ENCODE results near the gene APAF1. TPM values are rescaled to one million over a fixed set of nuclear protein-coding genes. Genes with fewer than 3 reads are reported as not detected.

The APAF1 gene
- total RNA-seq, 1 donor from 2014 or later = 49.2 TPM

DNA sequence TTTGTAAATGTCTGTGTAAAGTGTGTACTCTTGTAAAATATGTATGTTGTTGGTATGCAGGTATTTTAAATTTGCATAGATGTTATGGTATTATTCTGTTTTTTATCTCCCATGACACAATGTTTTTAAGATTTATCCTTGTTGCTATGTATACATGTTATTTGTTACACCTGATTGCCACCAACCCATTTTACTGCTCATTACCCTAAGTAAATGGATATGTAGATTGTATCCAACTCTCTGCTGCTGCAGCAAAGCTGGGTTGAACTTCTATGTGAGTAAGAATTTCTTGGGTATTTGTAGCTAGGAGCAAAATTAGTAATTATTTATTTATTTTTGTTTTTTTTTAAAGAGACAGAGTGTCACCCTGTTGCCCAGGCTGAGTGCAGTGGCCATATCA, 6.2 kb downstream of the APAF1 start:
- Histone ChIP-seq H3K4me1 (ENCODE audit: insufficient read depth, low read length) (no peaks in the 10 kb centered on the region), H3K27ac (ENCODE audit: low read depth, low read length) (no peak overlapping the region), H3K27me3 (ENCODE audit: insufficient read depth, low read length) (no peaks in the 10 kb centered on the region), H4K20me1 (ENCODE audit: insufficient read depth, low read length) (peaks cover 11% of the 10 kb centered on the region), H3K4me2 (ENCODE audit: low read length) (no peak overlapping the region), H3K4me3 (ENCODE audit: insufficient read depth, low read depth, low read length) (no peak overlapping the region), H3K36me3 (ENCODE audit: insufficient read depth, low read length) (peaks cover 25% of the 10 kb centered on the region), H3K79me2 (ENCODE audit: insufficient read depth, low read length) (peaks cover 37% of the 10 kb centered on the region), H3K9ac (ENCODE audit: low read length) (no peak overlapping the region), H3K9me3 (ENCODE audit: insufficient read depth, low read depth, low read length) (no peaks in the 10 kb centered on the region), H2AFZ (ENCODE audit: low read depth, low read length) (no peak overlapping the region)
- Mint-ChIP-seq H3K27me3 (ENCODE audit: low read depth, unreplicated experiment) (no peaks in the 10 kb centered on the region), H3K36me3 (ENCODE audit: low read depth, unreplicated experiment) (peaks cover 7% of the 10 kb centered on the region), H3K9me3 (ENCODE audit: unreplicated experiment) (no peaks in the 10 kb centered on the region), H3K4me1 (ENCODE audit: low read depth, unreplicated experiment) (peaks cover under 1% of the 10 kb centered on the region), H3K27ac (ENCODE audit: unreplicated experiment) (no peak overlapping the region), H3K4me3 (ENCODE audit: unreplicated experiment) (no peak overlapping the region)
- DNase-seq (ENCODE audit: low read depth) (no peak), FAIRE-seq (no peak)
- TF ChIP-seq EZH2 (IDR thresholded peaks at IDR 0.05; ENCODE audit: insufficient read depth, low read length) (no peak), CTCF (IDR thresholded peaks at IDR 0.05; ENCODE audit: insufficient read depth, low read depth, low read length) (no peak)

DNA sequence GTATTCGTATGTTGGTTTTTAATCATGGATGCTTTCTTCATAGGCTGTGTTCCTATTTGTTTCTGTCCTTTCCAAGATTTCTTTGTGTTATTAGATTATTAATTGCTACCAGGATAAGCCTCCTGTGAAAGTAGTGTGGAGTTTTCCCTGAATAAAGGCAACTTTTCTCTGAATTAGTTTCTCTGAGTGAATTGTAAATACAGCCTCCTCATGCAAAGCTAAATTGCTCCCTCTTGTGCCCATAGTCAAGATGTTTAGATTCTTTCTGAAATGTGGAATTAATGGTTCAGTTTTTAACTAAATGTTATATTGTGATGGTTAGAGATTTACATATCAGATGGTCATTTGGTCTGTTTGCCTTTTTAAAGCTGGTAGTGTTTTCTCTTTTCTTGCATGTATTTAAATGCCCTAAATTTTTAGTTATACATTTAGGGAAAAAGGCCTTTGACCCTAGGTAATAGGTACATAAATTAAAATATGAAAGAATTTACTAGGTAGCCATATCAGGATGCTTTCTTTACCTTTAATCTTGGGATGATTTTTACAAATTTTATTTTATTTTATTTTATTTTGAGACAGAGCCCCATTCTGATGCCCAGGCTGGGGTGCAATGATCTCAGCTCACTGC, 8.9 kb downstream of the APAF1 start:
- H3K4me3 ChIP-seq (ENCODE audit: insufficient read depth, low read depth, low read length) = no peak overlapping the region
- no peaks in the 10 kb centered on the region for H4K20me1 ChIP-seq (ENCODE audit: insufficient read depth, low read length)
- no peak overlapping the region for H3K4me2 ChIP-seq (ENCODE audit: low read length)
- peak; percentile 31 for DNase-seq (ENCODE audit: low read depth)
- FAIRE-seq = peak; percentile 26
- H3K9ac ChIP-seq (ENCODE audit: low read length) = no peak overlapping the region
- Mint-ChIP-seq H3K9me3 (ENCODE audit: unreplicated experiment) (no peaks in the 10 kb centered on the region), H3K36me3 (ENCODE audit: low read depth, unreplicated experiment) (peaks cover 14% of the 10 kb centered on the region), H3K4me1 (ENCODE audit: low read depth, unreplicated experiment) (peaks cover 8% of the 10 kb centered on the region), H3K27me3 (ENCODE audit: low read depth, unreplicated experiment) (no peaks in the 10 kb centered on the region), H3K27ac (ENCODE audit: unreplicated experiment) (no peak overlapping the region), H3K4me3 (ENCODE audit: unreplicated experiment) (peak overlapping the region; percentile 24)
- peak; percentile 59 for TF ChIP-seq CTCF (IDR thresholded peaks at IDR 0.05; ENCODE audit: insufficient read depth, low read depth, low read length)
- no peak for TF ChIP-seq EZH2 (IDR thresholded peaks at IDR 0.05; ENCODE audit: insufficient read depth, low read length)
- H2AFZ ChIP-seq (ENCODE audit: low read depth, low read length) = no peak overlapping the region
- no peaks in the 10 kb centered on the region for H3K9me3 ChIP-seq (ENCODE audit: insufficient read depth, low read depth, low read length)
- no peaks in the 10 kb centered on the region for H3K4me1 ChIP-seq (ENCODE audit: insufficient read depth, low read length)
- no peak overlapping the region for H3K27ac ChIP-seq (ENCODE audit: low read depth, low read length)
- H3K27me3 ChIP-seq (ENCODE audit: insufficient read depth, low read length) = no peaks in the 10 kb centered on the region
- H3K36me3 ChIP-seq (ENCODE audit: insufficient read depth, low read length) = peaks cover 20% of the 10 kb centered on the region
- peaks cover 14% of the 10 kb centered on the region for H3K79me2 ChIP-seq (ENCODE audit: insufficient read depth, low read length)

Data from astrocyte (in vitro differentiated cells and primary cell).